GM21528 (cell line): ENCODE measurements around the gene ART5.
"Not testable (repeated sequence)": the region's sequence is repeated elsewhere in the genome, so short reads cannot be mapped to it uniquely, and the experiment has no call there.

ENCODE experiments used
- ATAC-seq: cut with Tn5 transposase; IDR thresholded peaks from one replicate; pipeline ENCODE4 v1.9.1; 2021; ENCODE audit warnings: mild to moderate bottlenecking, moderate library complexity; ENCODE audit not compliant: unreplicated experiment, low FRiP score

ART5 gene

GRCh38 chr11:3626250-3626960 lies 15.4 kb downstream of the ART5 start:
- ATAC-seq = no peak

DNA sequence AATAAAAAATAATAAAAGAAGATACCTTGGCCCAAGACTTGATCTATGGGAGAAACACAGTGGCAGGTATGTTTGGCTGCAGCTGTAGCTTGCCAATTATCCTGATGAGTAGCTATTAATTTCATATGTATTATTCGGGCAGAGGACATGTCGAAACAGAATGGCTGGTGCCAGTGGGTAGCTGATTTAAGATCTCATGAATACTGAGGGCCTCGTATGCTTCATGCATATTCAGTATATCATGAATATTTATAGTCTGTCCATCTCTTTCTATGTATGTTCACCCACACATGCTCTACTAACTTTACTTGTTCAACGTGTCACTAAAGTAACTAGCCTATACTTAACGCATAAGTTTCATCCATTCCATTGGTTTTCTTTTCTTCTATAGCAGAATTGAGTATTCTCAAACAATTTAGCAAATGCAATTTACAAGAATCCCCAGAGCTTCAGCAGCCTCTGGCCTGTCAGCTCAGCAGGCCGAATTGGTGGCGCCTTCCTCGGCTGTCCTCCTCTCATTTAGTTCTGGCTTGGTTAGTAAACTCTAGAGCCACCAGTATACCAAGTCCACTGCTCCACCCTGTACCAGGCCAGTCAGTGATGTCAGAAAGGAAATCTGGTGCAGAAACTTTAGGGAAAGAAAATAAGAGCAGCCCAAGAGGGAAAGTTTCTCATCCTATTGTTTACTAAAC lies 17.9 kb downstream of the ART5 start:
- no peak for ATAC-seq

- ATAC-seq = no peak
Measured at GRCh38 chr11:3623121-3623520, 18.7 kb downstream of the ART5 start.

- ATAC-seq = no peak
Measured at GRCh38 chr11:3622521-3622920, 19.3 kb downstream of the ART5 start.

DNA sequence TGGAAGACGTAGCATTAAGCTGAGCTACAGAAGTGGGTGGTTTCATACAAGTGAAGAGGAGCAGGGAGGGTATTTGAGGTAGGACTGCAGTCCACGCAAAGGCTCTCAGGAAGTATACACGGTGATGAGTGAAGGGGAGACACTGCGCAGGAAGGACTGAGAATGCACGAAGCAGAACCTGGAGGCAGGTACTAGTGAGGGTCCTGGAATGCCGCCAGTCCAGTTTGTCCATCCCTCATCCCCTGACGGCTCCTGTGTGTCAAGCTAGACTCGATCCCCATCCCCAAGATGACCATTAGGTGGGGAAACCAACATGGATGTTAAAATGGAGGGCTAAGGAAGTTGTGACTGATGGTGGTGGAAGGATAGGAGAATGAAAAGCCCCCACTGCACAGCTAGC lies 23.8 kb downstream of the ART5 start:
- ATAC-seq = no peak

DNA sequence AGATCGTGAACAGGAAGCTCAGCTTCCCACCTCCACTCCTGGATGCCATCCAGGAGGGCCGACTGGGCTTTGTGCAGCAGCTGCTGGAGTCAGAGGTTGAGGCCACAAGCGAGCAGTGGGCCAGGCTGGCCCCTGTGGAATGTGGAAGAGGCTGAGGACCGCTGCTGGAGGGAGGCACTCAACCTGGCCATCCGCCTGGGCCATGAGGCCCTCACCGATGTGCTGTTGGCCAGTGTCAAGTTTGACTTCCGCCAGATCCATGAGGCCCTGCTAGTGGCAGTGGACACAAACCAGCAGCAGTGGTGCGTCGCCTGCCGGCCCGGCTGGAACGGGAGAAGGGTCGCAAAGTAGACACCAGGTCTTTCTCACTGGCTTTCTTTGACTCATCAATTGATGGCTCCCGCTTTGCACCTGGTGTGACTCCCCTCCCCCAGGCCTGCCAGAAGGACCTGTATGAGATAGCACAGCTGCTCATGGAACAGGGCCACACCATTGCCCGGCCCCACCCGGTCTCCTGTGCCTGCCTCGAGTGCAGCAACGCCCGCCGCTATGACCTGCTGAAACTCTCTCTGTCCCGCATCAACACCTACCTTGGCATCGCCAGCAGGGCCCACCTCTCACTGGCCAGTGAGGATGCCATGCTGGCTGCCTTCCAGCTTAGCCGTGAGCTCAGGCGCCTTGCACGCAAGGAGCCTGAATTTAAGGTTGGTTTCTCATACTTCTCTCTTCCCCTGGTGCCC lies 24.9 kb downstream of the ART5 start:
- ATAC-seq = no peak

GRCh38 chr11:3615998-3616397 lies 25.8 kb downstream of the ART5 start:
- ATAC-seq = no peak

- ATAC-seq = peak; percentile 52
Measured at GRCh38 chr11:3614742-3615171, 27.0 kb downstream of the ART5 start.

DNA sequence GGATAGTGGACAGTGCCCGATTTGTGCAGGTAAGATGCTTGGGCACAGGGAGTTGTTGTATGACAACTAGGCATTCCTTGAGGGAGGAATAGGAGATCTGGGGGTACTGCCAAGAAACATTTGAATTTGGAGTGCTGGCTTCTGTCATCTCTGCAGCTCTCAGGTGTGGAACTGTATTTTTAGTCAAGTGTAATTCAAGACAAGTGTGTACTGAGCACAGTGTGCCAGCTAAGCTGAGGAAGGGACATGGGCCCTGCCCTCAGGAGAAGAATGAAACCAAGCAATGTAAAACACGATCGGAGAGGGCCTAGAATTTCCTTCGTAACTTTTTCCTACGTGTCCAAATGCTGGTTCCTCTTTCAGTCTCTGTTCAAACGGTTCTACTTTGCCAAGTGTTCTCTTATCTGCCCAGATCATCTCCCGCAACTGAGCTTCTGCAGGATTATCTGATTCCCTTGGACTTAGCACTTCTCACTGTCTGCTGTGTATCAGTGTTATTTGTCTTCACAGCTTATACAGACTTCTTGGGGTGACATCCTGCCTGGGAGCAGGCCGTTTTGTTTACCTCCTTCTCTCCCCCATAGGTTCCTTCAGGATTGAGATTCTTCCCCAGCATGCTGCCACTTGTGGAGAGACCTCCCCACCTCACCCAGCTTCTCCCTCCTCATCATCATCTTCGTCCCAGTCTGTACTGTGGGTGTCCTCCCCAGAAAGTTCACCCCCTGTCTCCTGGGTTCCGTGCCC lies 27.6 kb downstream of the ART5 start:
- ATAC-seq = peak; percentile 6

GRCh38 chr11:3611976-3612678 lies 29.7 kb downstream of the ART5 start:
- ATAC-seq = no peak

GRCh38 chr11:3610846-3611245 lies 30.9 kb downstream of the ART5 start:
- ATAC-seq = no peak

- no peak for ATAC-seq
Measured at GRCh38 chr11:3609416-3610265, 32.2 kb downstream of the ART5 start.

DNA sequence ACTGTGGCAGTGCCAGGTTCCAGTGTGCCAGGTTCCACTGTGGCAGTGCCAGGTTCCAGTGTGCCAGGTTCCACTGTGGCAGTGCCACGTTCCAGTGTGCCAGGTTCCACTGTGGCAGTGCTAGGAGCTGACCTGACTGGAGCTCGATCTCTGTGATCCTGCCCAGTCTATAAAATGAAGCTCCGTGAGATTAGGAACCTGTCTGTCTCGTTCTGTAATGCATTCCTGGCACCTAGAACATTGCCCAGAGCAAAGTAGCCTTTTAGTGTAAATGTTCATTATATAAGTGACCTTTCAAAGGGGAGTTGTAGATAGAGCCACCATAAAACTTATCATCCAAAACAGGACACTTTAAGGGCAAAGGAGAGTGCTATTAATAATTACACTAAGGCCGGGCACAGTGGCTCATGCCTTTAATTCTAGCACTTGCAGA lies 36.0 kb downstream of the ART5 start:
- no peak for ATAC-seq

- no peak for ATAC-seq
Measured at GRCh38 chr11:3605283-3605662, 36.5 kb downstream of the ART5 start.

DNA sequence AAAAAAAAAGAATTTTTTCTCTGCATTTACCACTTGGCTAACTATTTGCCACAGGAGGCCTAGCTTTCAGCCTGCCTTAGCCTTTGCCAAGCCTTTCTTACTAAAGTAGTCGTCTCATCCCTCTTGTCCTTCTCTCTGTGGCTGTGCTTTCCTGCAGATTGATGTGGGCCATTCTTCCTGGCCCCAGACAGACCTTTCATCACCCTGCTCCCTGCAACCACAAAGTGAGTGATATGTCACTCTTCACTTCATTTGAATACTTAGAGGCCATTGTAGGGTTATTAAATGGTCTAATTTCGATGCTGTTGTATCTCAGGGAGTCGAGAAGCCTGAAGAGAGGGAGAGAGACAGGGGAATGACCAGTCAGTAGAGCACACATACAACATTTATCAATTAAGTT lies 37.6 kb downstream of the ART5 start:
- ATAC-seq = no peak

- not testable (repeated sequence) for ATAC-seq
Measured at GRCh38 chr11:3600201-3600600, 41.6 kb downstream of the ART5 start.

DNA sequence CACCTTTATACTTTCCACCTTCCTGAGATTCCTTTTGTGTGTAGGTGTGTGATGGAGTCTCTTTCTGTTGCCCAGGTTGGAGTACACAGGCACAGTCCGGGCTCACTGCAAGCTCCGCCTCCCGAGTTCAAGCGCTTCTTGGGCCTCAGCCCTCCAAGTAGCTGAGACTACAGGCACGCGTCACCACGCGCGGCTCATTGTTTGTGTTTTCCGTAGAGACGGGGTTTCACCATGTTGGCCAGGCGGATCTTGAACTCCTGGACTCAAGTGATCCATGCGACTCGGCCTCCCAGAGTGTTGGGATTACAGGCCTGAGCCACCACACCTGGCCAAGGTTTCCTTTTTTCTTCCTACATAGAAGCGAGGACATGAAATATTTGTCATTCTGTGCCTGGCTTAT lies 44.0 kb downstream of the ART5 start:
- ATAC-seq = not testable (repeated sequence)

DNA sequence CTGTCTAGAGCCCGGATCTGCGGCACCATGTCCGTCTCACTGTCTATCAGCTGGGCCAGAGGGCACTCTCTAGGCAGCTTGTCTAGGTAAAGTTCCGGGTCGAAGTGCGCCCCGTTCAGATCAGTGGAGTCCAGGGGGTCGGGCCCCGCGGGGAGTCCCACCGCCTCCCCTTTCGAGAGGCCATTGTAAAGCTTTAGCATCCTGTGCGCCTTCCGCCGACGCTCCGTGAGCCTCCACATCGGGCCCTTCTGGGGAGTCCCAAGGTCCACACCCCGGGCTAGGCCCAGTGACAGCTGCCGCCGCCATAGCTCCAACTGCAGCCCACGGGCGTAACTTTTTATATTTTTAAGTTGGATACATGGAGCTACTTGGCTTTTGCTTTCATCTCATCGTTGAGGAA lies 50.5 kb downstream of the ART5 start:
- ATAC-seq = not testable (repeated sequence)

DNA sequence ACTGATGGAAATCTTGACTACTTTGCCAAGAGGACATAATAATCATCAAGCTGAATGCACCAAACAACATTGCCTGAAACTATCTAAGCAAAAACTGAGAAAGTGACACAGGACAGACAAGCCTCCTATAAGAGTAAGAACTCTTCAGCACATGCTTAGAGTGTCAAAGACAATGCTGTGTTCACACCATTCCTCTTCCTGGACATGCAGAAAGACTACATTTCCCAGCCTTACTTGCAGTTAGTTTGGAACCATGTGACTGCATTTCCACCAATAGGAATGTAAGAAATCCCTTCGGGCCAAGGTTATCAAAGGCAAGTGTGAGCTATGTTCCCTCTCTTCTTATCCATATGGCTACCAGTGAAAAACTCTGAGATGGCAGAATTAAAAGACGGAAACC lies 51.6 kb downstream of the ART5 start:
- not testable (repeated sequence) for ATAC-seq
